Testis (tissue), 2 donors: ENCODE results near the gene RAD17.

Experiments used
- POLR2A ChIP-seq: fragments of 450-650 bp; IDR thresholded peaks from one replicate; pipeline ENCODE4 v1.6.1; 2017; ENCODE audit warnings: antibody characterized with exemption, mild to moderate bottlenecking, moderate library complexity
- TF ChIP-seq, protein P1 (sequence below), 3 experiments: fragments of 450-650 bp in 2 of 3; fragments of 200-600 bp in 1 of 3; sonication (generic) in 1 of 3; IDR thresholded peaks; one replicate each; pipeline ENCODE4 v1.5.1; 2016 to 2019; ENCODE audit warnings: antibody characterized with exemption in 3 of 3, mild to moderate bottlenecking in 2 of 3, moderate library complexity in 1 of 3

GRCh38 chr5:69450116-69450515 lies 80.5 kb downstream of the RAD17 start:
- TF ChIP-seq, protein P1, sequence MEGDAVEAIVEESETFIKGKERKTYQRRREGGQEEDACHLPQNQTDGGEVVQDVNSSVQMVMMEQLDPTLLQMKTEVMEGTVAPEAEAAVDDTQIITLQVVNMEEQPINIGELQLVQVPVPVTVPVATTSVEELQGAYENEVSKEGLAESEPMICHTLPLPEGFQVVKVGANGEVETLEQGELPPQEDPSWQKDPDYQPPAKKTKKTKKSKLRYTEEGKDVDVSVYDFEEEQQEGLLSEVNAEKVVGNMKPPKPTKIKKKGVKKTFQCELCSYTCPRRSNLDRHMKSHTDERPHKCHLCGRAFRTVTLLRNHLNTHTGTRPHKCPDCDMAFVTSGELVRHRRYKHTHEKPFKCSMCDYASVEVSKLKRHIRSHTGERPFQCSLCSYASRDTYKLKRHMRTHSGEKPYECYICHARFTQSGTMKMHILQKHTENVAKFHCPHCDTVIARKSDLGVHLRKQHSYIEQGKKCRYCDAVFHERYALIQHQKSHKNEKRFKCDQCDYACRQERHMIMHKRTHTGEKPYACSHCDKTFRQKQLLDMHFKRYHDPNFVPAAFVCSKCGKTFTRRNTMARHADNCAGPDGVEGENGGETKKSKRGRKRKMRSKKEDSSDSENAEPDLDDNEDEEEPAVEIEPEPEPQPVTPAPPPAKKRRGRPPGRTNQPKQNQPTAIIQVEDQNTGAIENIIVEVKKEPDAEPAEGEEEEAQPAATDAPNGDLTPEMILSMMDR (IDR thresholded peaks at IDR 0.05): no peak
- no peak for TF ChIP-seq POLR2A
